CD4-positive, alpha-beta T cell (primary cell): Measurements from ENCODE around the gene POU2AF2. TPM values are rescaled to one million over a fixed set of nuclear protein-coding genes. Genes with fewer than 3 reads are reported as not detected.

Experiments used
- ATAC-seq: fragments of 200-7000 bp; cut with Tn5 transposase; one replicate; pipeline ENCODE4 v1.10.0; 2022; ENCODE audit warnings: mild to moderate bottlenecking; ENCODE audit not compliant: poor library complexity
- CTCF ChIA-PET: fragments of 350-600 bp; sonication (Branson Sonifier 250); formaldehyde crosslinking; loops from one replicate; lab custom pipeline; 2021; ENCODE audit warnings: antibody characterized with exemption, inconsistent platforms; lab: Charles Lee
- POLR2A ChIA-PET: fragments of 350-600 bp; sonication (Branson Sonifier 250); formaldehyde crosslinking; loops from one replicate; lab custom pipeline; 2021; ENCODE audit warnings: antibody characterized with exemption, inconsistent platforms; lab: Charles Lee
- DNase-seq, 14 experiments: peaks; one replicate each; pipeline ENCODE4 v3.0.0-alpha.2; 2013 to 2020; ENCODE audit warnings: mixed read lengths in 2 of 14
- H3K27ac ChIP-seq, 2 donors: one replicate each; pipeline versions ENCODE4 v1.5.1 to v1.7.0; 2013; ENCODE audit warnings: low read length in 2 of 2, low read depth in 1 of 2, mild to moderate bottlenecking in 1 of 2
- H3K27me3 ChIP-seq, 2 experiments: 1 replicate in 1 of 2; 2 replicates in 1 of 2; pipeline versions ENCODE4 v1.6.1 to v1.7.0; 2013; ENCODE audit warnings: low read length in 2 of 2, control low read depth in 1 of 2, mild to moderate bottlenecking in 1 of 2, moderate library complexity in 1 of 2; ENCODE audit not compliant: insufficient read depth in 2 of 2, control insufficient read depth in 1 of 2
- H3K36me3 ChIP-seq: one replicate; pipeline ENCODE4 v1.6.1; 2013; ENCODE audit warnings: low read length, control low read depth; ENCODE audit not compliant: insufficient read depth
- H3K4me1 ChIP-seq: one replicate; pipeline ENCODE4 v1.6.1; 2013; ENCODE audit warnings: low read length, control low read depth; ENCODE audit not compliant: insufficient read depth
- H3K4me3 ChIP-seq: one replicate; pipeline ENCODE4 v1.5.1; 2013; ENCODE audit warnings: mild to moderate bottlenecking, low read length, moderate library complexity
- H3K9me3 ChIP-seq, 2 experiments: 1 replicate in 1 of 2; 2 replicates in 1 of 2; pipeline versions ENCODE4 v1.6.1 to v1.7.0; 2013; ENCODE audit warnings: low read length in 2 of 2, mild to moderate bottlenecking in 2 of 2, control low read depth in 1 of 2, moderate library complexity in 1 of 2; ENCODE audit not compliant: control insufficient read depth in 1 of 2, insufficient read depth in 1 of 2
- H3K27ac Mint-ChIP-seq: one replicate; pipeline ENCODE4 v1.8.0; 2020; ENCODE audit warnings: mixed read lengths
- H3K27me3 Mint-ChIP-seq: one replicate; pipeline ENCODE4 v1.8.0; 2021; ENCODE audit warnings: mixed read lengths
- H3K36me3 Mint-ChIP-seq: one replicate; pipeline ENCODE4 v1.8.0; 2021; ENCODE audit warnings: low read depth, mixed read lengths
- H3K4me1 Mint-ChIP-seq: one replicate; pipeline ENCODE4 v1.8.0; 2021; ENCODE audit warnings: low read depth, mixed read lengths
- H3K4me3 Mint-ChIP-seq: one replicate; pipeline ENCODE4 v1.8.0; 2020; ENCODE audit warnings: mild to moderate bottlenecking, mixed read lengths
- H3K9me3 Mint-ChIP-seq: one replicate; pipeline ENCODE4 v1.8.0; 2020; ENCODE audit warnings: mixed read lengths
- intact Hi-C, 2 experiments: fragments of 100-400 bp; cut with DNase I in 1 of 2; cut with micrococcal nuclease in 1 of 2; formaldehyde crosslinking; loops; one replicate each; pipeline versions ENCODE4 v1.15.1 to v1.9.0; 2023 to 2025; cut with DNase I, micrococcal nuclease
- total RNA-seq, 174 experiments: library from RNA in 2 of 174; stranded (reverse) in 2 of 174; gene quantifications; one replicate each; pipeline ENCODE4 v1.2.3 and lab custom pipeline; 2021 to 2026
- TF ChIP-seq, protein P1 (sequence below): fragments of 200-600 bp; IDR thresholded peaks from one replicate; pipeline ENCODE4 v1.8.0; 2022; ENCODE audit warnings: antibody characterized with exemption, mild to moderate bottlenecking

Gene POU2AF2
- total RNA-seq, 2 experiments from 2014 or later = not detected

DNA sequence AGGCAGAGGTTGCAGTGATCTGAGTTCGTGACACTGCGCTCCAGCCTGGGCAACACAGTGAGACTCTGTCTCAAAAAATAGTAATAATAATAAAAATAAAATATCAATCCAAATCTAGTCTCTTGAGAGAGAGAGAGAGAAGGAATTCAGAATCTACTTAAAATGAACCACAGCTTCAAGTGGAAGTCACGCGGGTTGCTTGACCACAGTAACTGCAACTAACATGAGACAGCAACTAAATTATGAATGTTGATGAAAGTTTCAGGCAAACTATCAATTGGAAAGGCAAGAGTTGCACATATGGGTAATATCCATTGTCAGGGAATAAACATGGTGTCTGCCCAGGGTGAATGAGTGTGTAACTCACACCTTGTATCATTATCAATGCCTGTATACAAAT, 12.5 kb downstream of the POU2AF2 start:
- H3K9me3 ChIP-seq = no peaks in the 10 kb centered on the region
- intact Hi-C loops = no loop called here
- DNase-seq (no peak), ATAC-seq (no peak)
- Mint-ChIP-seq H3K9me3 (no peaks in the 10 kb centered on the region), H3K36me3 (no peaks in the 10 kb centered on the region), H3K27ac (no peak overlapping the region), H3K4me1 (no peaks in the 10 kb centered on the region), H3K27me3 (peaks cover 32% of the 10 kb centered on the region), H3K4me3 (no peak overlapping the region)
- CTCF ChIA-PET = no interaction called here
- no peak overlapping the region for H3K4me3 ChIP-seq
- H3K27me3 ChIP-seq = peaks cover 0 to 12% of the 10 kb centered on the region in 2 experiments
- POLR2A ChIA-PET = no interaction called here
- no peak overlapping the region for H3K27ac ChIP-seq
- H3K36me3 ChIP-seq = no peaks in the 10 kb centered on the region
- no peaks in the 10 kb centered on the region for H3K4me1 ChIP-seq
- TF ChIP-seq, protein P1, sequence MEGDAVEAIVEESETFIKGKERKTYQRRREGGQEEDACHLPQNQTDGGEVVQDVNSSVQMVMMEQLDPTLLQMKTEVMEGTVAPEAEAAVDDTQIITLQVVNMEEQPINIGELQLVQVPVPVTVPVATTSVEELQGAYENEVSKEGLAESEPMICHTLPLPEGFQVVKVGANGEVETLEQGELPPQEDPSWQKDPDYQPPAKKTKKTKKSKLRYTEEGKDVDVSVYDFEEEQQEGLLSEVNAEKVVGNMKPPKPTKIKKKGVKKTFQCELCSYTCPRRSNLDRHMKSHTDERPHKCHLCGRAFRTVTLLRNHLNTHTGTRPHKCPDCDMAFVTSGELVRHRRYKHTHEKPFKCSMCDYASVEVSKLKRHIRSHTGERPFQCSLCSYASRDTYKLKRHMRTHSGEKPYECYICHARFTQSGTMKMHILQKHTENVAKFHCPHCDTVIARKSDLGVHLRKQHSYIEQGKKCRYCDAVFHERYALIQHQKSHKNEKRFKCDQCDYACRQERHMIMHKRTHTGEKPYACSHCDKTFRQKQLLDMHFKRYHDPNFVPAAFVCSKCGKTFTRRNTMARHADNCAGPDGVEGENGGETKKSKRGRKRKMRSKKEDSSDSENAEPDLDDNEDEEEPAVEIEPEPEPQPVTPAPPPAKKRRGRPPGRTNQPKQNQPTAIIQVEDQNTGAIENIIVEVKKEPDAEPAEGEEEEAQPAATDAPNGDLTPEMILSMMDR = no peak

DNA sequence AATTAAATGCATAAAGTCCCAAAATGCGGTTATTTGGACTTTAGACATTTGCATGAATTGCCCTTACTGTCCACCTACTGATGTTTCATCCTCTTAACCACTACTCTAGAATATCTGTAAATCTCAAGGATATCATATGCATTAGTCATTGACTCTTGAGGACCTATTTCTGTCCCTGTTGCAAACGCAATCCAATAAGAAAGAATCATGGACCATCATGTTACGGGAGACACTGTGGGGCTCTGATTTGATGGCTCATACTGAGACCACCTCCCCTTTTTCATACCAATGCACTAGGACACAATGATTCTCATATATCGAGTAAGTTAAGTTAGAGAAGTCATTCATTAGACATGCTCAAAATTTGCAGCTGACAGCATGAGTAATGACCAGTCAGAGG, 14.4 kb downstream of the POU2AF2 start:
- Histone ChIP-seq H3K4me3 (no peak overlapping the region), H3K9me3 (no peaks in the 10 kb centered on the region), H3K36me3 (no peaks in the 10 kb centered on the region), H3K27ac (no peak overlapping the region), H3K4me1 (no peaks in the 10 kb centered on the region), H3K27me3 (peaks cover 0 to 12% of the 10 kb centered on the region in 2 experiments)
- Mint-ChIP-seq H3K4me3 (no peak overlapping the region), H3K36me3 (no peaks in the 10 kb centered on the region), H3K27me3 (peaks cover 32% of the 10 kb centered on the region), H3K4me1 (no peaks in the 10 kb centered on the region), H3K9me3 (no peaks in the 10 kb centered on the region), H3K27ac (no peak overlapping the region)
- CTCF ChIA-PET = no interaction called here
- no peak for ATAC-seq
- no peak for DNase-seq
- POLR2A ChIA-PET = no interaction called here
- intact Hi-C loops = no loop called here
- TF ChIP-seq, protein P1 = no peak

DNA sequence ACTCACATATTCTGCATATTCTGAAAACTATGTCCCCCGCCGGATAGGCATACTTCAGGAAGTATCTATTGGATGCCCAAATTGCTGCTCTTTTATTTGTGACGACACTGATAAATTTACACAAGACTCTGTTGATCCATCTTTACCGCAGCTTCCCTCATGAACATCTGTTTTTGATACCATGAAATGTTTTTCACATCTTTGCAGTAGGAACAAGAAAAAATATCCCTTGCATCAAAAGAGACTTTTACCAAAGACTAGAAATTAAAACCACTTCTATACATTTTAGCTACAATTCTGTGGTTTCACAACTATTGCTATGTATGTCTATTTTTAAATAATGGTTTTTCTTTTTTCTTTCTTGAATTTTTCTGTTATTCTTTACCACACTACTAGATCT, 15.3 kb downstream of the POU2AF2 start:
- POLR2A ChIA-PET = no interaction called here
- intact Hi-C loops = no loop called here
- no peak overlapping the region for H3K27ac ChIP-seq
- no peak for DNase-seq
- H3K27me3 ChIP-seq = peaks cover 0 to 12% of the 10 kb centered on the region in 2 experiments
- H3K4me1 ChIP-seq = no peaks in the 10 kb centered on the region
- ATAC-seq = no peak
- TF ChIP-seq, protein P1 = no peak
- no peaks in the 10 kb centered on the region for H3K9me3 Mint-ChIP-seq
- H3K27ac Mint-ChIP-seq = no peak overlapping the region
- H3K4me1 Mint-ChIP-seq = no peaks in the 10 kb centered on the region
- no peaks in the 10 kb centered on the region for H3K36me3 Mint-ChIP-seq
- H3K4me3 ChIP-seq = no peak overlapping the region
- no peaks in the 10 kb centered on the region for H3K36me3 ChIP-seq
- no peak overlapping the region for H3K4me3 Mint-ChIP-seq
- CTCF ChIA-PET = no interaction called here
- H3K27me3 Mint-ChIP-seq = peaks cover 32% of the 10 kb centered on the region
- H3K9me3 ChIP-seq = no peaks in the 10 kb centered on the region
